Transverse colon (tissue), 4 donors: ENCODE measurements around the gene RAP1GAP2.

Experiments used
- CTCF ChIP-seq, 5 experiments: fragments of 200-600 bp in 3 of 5; fragments of 450-650 bp in 2 of 5; sonication (generic) in 3 of 5; IDR thresholded peaks; 1 replicate in 2 of 5; 2 replicates in 3 of 5; pipeline ENCODE4 v1.5.1; 2016 to 2017; ENCODE audit warnings: antibody characterized with exemption in 5 of 5, inconsistent platforms in 3 of 5, mild to moderate bottlenecking in 2 of 5, moderate library complexity in 1 of 5
- EP300 ChIP-seq: sonication (generic); formaldehyde crosslinking; IDR thresholded peaks from one replicate; pipeline ENCODE4 v1.6.1; 2017; ENCODE audit warnings: antibody characterized with exemption, low read depth
- POLR2A ChIP-seq: fragments of 450-650 bp; IDR thresholded peaks from one replicate; pipeline ENCODE4 v1.6.1; 2016; ENCODE audit warnings: antibody characterized with exemption, mild to moderate bottlenecking, moderate library complexity
- POLR2AphosphoS5 ChIP-seq, 3 donors: sonication (generic); formaldehyde crosslinking; IDR thresholded peaks; one replicate each; pipeline ENCODE4 v1.6.1; 2016; ENCODE audit warnings: antibody characterized with exemption in 3 of 3

GRCh38 chr17:3019761-3020160 lies 223.5 kb downstream of the RAP1GAP2 start:
- no peak for TF ChIP-seq EP300
- no peak for TF ChIP-seq CTCF (IDR thresholded peaks at IDR 0.05)
- TF ChIP-seq POLR2A, result no peak
- TF ChIP-seq POLR2AphosphoS5 (IDR thresholded peaks at IDR 0.05), result no peak
